Panc1 (cell line): ENCODE data around the gene ADAM22. TPM values are rescaled to one million over a fixed set of nuclear protein-coding genes. Genes with fewer than 3 reads are reported as not detected.

Experiments
- ATAC-seq: fragments of 200-7000 bp; cut with Tn5 transposase; 2 replicates; pipeline ENCODE4 v1.9.1; 2020; ENCODE audit warnings: mild to moderate bottlenecking, moderate library complexity
- BruUV-seq: library from RNA; stranded (reverse); fragments of 400-500 nt; replicated peaks from 2 replicates; lab custom pipeline; 2021; lab: Mats Ljungman, UMichigan
- CTCF ChIA-PET: fragments of 300-600 bp; sonication (Branson Sonifier 250); formaldehyde crosslinking; loops from one replicate; lab custom pipeline; 2022; ENCODE audit warnings: antibody characterized with exemption; lab: Charles Lee
- POLR2A ChIA-PET: fragments of 300-600 bp; sonication (Branson Sonifier 250); formaldehyde crosslinking; loops from one replicate; lab custom pipeline; 2022; ENCODE audit warnings: antibody characterized with exemption; lab: Charles Lee
- DNase-seq: peaks from one replicate; pipeline ENCODE4 v3.0.0-alpha.2; 2010; ENCODE audit warnings: low read depth, low spot score
- H3K27ac ChIP-seq: 2 replicates; pipeline ENCODE4 v1.5.1; 2011; ENCODE audit warnings: mild to moderate bottlenecking, low read length, inconsistent platforms
- H3K27me3 ChIP-seq: fragments of 200-500 bp; sonication (Bioruptor generic); 2 replicates; pipeline ENCODE4 v1.6.0; 2014; ENCODE audit warnings: low read length, inconsistent platforms; ENCODE audit not compliant: control insufficient read depth, insufficient read depth
- H3K36me3 ChIP-seq: fragments of 200-500 bp; sonication (Bioruptor generic); 2 replicates; pipeline ENCODE4 v1.5.1; 2014; ENCODE audit warnings: inconsistent platforms, mild to moderate bottlenecking, low read length, moderate library complexity; ENCODE audit not compliant: control insufficient read depth, insufficient read depth
- H3K4me1 ChIP-seq: 2 replicates; pipeline ENCODE4 v1.5.1; 2011; ENCODE audit warnings: inconsistent platforms, mild to moderate bottlenecking, low read length, moderate library complexity; ENCODE audit not compliant: control insufficient read depth, insufficient read depth
- H3K4me3 ChIP-seq, 2 experiments: 2 replicates each; pipeline ENCODE4 v1.5.1; 2011 to 2012; ENCODE audit warnings: low read depth in 2 of 2, low read length in 2 of 2, mild to moderate bottlenecking in 2 of 2, inconsistent platforms in 1 of 2, moderate library complexity in 1 of 2
- H3K9me3 ChIP-seq: fragments of 200-500 bp; sonication (Bioruptor generic); 2 replicates; pipeline ENCODE4 v1.5.1; 2014; ENCODE audit warnings: low read depth, mild to moderate bottlenecking, inconsistent platforms, low read length, moderate library complexity; ENCODE audit not compliant: control insufficient read depth, insufficient read depth
- POLR2AphosphoS5 ChIP-seq: IDR thresholded peaks from 2 replicates; pipeline ENCODE4 v1.6.1; 2012; ENCODE audit warnings: mild to moderate bottlenecking, low read depth, low read length, moderate library complexity
- SIN3A ChIP-seq: IDR thresholded peaks from 2 replicates; pipeline ENCODE4 v1.6.1; 2012; ENCODE audit warnings: low read depth, mild to moderate bottlenecking, low read length, moderate library complexity, borderline replicate concordance; ENCODE audit not compliant: insufficient read depth
- TCF7L2 ChIP-seq: IDR thresholded peaks from 2 replicates; pipeline ENCODE4 v1.6.1; 2011; ENCODE audit warnings: mild to moderate bottlenecking, low read depth, low read length, inconsistent platforms
- in situ Hi-C: cut with HindIII; loops from 2 replicates; pipeline ENCODE4 v1.10.0; 2016; ENCODE audit warnings: low sequenced_read_pairs, low pct_unique_long_range_greater_than_20kb
- intact Hi-C: fragments of 100-400 bp; cut with micrococcal nuclease; formaldehyde crosslinking; loops from one replicate; pipeline ENCODE4 v1.10.0; 2022; ENCODE audit not compliant: unreplicated experiment
- total RNA-seq: library from RNA; stranded (reverse); gene quantifications from one replicate; pipeline ENCODE4 v1.2.1, GENCODE V29; 2021; ENCODE audit not compliant: unreplicated experiment
- TF ChIP-seq, protein P1 (sequence below), 2 experiments: IDR thresholded peaks; 2 replicates each; pipeline ENCODE4 v1.6.1; 2011 to 2012; ENCODE audit warnings: low read depth in 2 of 2, control low read depth in 1 of 2, low read length in 1 of 2, mild to moderate bottlenecking in 1 of 2, moderate library complexity in 1 of 2; ENCODE audit not compliant: insufficient read depth in 1 of 2
- TF ChIP-seq, protein P2 (sequence below): fragments of 450-650 bp; IDR thresholded peaks from 2 replicates; pipeline ENCODE4 v1.5.1; 2017; ENCODE audit warnings: mild to moderate bottlenecking

The ADAM22 gene
- total RNA-seq, 1 experiment from 2014 or later = 4.2 TPM

DNA sequence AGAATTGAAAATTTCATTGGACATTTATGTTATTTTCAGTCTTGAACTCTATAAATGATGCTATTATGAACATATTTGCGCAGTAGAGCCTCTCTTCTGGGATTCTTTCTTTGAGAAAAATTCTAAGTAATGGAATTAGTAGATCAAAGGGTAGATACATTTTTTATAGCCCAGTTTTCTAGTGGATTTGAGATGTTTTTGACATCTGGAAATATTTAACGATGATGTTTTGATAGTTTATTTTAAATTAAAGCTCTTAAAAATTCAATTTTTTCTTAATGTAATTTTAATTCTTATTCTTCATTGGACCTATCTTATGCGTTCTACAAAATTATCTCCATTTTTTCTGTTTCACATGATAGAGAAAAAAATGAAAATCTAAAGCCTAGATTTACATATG is 103.0 kb downstream of the ADAM22 start:
- POLR2A ChIA-PET = no interaction called here

GRCh38 chr7:88040694-88041093 is 106.6 kb downstream of the ADAM22 start:
- Histone ChIP-seq H3K4me1 (no peaks in the 10 kb centered on the region), H3K4me3 (no peak overlapping the region), H3K36me3 (no peaks in the 10 kb centered on the region), H3K9me3 (no peaks in the 10 kb centered on the region), H3K27me3 (no peaks in the 10 kb centered on the region), H3K27ac (no peak overlapping the region)
- intact Hi-C loops (no loop called here), in situ Hi-C loops (no loop called here)
- TF ChIP-seq, protein P1, sequence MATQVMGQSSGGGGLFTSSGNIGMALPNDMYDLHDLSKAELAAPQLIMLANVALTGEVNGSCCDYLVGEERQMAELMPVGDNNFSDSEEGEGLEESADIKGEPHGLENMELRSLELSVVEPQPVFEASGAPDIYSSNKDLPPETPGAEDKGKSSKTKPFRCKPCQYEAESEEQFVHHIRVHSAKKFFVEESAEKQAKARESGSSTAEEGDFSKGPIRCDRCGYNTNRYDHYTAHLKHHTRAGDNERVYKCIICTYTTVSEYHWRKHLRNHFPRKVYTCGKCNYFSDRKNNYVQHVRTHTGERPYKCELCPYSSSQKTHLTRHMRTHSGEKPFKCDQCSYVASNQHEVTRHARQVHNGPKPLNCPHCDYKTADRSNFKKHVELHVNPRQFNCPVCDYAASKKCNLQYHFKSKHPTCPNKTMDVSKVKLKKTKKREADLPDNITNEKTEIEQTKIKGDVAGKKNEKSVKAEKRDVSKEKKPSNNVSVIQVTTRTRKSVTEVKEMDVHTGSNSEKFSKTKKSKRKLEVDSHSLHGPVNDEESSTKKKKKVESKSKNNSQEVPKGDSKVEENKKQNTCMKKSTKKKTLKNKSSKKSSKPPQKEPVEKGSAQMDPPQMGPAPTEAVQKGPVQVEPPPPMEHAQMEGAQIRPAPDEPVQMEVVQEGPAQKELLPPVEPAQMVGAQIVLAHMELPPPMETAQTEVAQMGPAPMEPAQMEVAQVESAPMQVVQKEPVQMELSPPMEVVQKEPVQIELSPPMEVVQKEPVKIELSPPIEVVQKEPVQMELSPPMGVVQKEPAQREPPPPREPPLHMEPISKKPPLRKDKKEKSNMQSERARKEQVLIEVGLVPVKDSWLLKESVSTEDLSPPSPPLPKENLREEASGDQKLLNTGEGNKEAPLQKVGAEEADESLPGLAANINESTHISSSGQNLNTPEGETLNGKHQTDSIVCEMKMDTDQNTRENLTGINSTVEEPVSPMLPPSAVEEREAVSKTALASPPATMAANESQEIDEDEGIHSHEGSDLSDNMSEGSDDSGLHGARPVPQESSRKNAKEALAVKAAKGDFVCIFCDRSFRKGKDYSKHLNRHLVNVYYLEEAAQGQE (IDR thresholded peaks at IDR 0.05; ENCODE audit: insufficient read depth in 1 of 2, low read depth in 2 of 2, low read length in 1 of 2) = no peak
- no peak for TF ChIP-seq POLR2AphosphoS5
- no peak for TF ChIP-seq SIN3A
- no peak for TF ChIP-seq TCF7L2
- ATAC-seq (no peak), DNase-seq (no peak)
- ChIA-PET CTCF (no interaction called here), POLR2A (interaction anchor here (0.7 kb wide), 1 partner anchor 142 kb away, joined by 3 read pairs; no protein-coding TSS in a partner anchor)
- no TSS peak for BruUV-seq

More for the DNA sequence above, 103.0 kb downstream of the ADAM22 start:
- Histone ChIP-seq H3K36me3 (no peaks in the 10 kb centered on the region), H3K4me3 (no peak overlapping the region), H3K9me3 (no peaks in the 10 kb centered on the region), H3K27me3 (no peaks in the 10 kb centered on the region), H3K27ac (no peak overlapping the region), H3K4me1 (no peaks in the 10 kb centered on the region)
- in situ Hi-C loops (no loop called here), intact Hi-C loops (no loop called here)
- TF ChIP-seq TCF7L2 (no peak), POLR2AphosphoS5 (no peak), SIN3A (no peak)
- TF ChIP-seq, protein P1 (IDR thresholded peaks at IDR 0.05; ENCODE audit: insufficient read depth in 1 of 2, low read depth in 2 of 2, low read length in 1 of 2) = no peak
- TF ChIP-seq, protein P2, sequence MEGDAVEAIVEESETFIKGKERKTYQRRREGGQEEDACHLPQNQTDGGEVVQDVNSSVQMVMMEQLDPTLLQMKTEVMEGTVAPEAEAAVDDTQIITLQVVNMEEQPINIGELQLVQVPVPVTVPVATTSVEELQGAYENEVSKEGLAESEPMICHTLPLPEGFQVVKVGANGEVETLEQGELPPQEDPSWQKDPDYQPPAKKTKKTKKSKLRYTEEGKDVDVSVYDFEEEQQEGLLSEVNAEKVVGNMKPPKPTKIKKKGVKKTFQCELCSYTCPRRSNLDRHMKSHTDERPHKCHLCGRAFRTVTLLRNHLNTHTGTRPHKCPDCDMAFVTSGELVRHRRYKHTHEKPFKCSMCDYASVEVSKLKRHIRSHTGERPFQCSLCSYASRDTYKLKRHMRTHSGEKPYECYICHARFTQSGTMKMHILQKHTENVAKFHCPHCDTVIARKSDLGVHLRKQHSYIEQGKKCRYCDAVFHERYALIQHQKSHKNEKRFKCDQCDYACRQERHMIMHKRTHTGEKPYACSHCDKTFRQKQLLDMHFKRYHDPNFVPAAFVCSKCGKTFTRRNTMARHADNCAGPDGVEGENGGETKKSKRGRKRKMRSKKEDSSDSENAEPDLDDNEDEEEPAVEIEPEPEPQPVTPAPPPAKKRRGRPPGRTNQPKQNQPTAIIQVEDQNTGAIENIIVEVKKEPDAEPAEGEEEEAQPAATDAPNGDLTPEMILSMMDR = no peak
- CTCF ChIA-PET = no interaction called here
- ATAC-seq (no peak), DNase-seq (no peak)
- no TSS peak for BruUV-seq
